Measurements from ENCODE around the gene SH3PXD2B. TPM values are rescaled to one million over a fixed set of nuclear protein-coding genes. Genes with fewer than 3 reads are reported as not detected.

SH3PXD2B gene
- total RNA-seq, 1 experiment from 2014 or later = 64.1 TPM

- no peak for TF ChIP-seq ZNF263 (CRISPR knock-in tag; IDR thresholded peaks at IDR 0.05; ENCODE audit: low read depth)
Observed at GRCh38 chr5:172322028-172322965, 132.0 kb downstream of the SH3PXD2B start (continued).

- no peaks in the 10 kb centered on the region for H3K36me3 Mint-ChIP-seq
- no peaks in the 10 kb centered on the region for H3K27me3 Mint-ChIP-seq (ENCODE audit: low read depth)
- peaks cover 5% of the 10 kb centered on the region; the same call in 1 of the 2 replicates for H3K9me3 Mint-ChIP-seq
- TF ChIP-seq KAT7 (CRISPR knock-in tag; IDR thresholded peaks at IDR 0.05; ENCODE audit: borderline replicate concordance) (no peak), TEAD4 (CRISPR knock-in tag; IDR thresholded peaks at IDR 0.05) (no peak), SP1 (CRISPR knock-in tag; conservative IDR thresholded peaks at IDR 0.05) (no peak), EMX1 (CRISPR knock-in tag; IDR thresholded peaks at IDR 0.05) (no peak), MYBL2 (CRISPR knock-in tag; IDR thresholded peaks at IDR 0.05) (no peak), MXD4 (CRISPR knock-in tag; IDR thresholded peaks at IDR 0.05; ENCODE audit: borderline replicate concordance) (no peak), ATF1 (CRISPR knock-in tag; IDR thresholded peaks at IDR 0.05) (no peak), ELF4 (CRISPR knock-in tag; IDR thresholded peaks at IDR 0.05; ENCODE audit: low read depth) (no peak), ZNF423 (CRISPR knock-in tag; IDR thresholded peaks at IDR 0.05) (no peak), ZNF219 (CRISPR knock-in tag; IDR thresholded peaks at IDR 0.05; ENCODE audit: borderline replicate concordance) (no peak)
- TF ChIP-seq, protein P1, sequence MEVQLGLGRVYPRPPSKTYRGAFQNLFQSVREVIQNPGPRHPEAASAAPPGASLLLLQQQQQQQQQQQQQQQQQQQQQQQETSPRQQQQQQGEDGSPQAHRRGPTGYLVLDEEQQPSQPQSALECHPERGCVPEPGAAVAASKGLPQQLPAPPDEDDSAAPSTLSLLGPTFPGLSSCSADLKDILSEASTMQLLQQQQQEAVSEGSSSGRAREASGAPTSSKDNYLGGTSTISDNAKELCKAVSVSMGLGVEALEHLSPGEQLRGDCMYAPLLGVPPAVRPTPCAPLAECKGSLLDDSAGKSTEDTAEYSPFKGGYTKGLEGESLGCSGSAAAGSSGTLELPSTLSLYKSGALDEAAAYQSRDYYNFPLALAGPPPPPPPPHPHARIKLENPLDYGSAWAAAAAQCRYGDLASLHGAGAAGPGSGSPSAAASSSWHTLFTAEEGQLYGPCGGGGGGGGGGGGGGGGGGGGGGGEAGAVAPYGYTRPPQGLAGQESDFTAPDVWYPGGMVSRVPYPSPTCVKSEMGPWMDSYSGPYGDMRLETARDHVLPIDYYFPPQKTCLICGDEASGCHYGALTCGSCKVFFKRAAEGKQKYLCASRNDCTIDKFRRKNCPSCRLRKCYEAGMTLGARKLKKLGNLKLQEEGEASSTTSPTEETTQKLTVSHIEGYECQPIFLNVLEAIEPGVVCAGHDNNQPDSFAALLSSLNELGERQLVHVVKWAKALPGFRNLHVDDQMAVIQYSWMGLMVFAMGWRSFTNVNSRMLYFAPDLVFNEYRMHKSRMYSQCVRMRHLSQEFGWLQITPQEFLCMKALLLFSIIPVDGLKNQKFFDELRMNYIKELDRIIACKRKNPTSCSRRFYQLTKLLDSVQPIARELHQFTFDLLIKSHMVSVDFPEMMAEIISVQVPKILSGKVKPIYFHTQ (CRISPR knock-in tag; IDR thresholded peaks at IDR 0.05) = no peak
- TF ChIP-seq, protein P2, sequence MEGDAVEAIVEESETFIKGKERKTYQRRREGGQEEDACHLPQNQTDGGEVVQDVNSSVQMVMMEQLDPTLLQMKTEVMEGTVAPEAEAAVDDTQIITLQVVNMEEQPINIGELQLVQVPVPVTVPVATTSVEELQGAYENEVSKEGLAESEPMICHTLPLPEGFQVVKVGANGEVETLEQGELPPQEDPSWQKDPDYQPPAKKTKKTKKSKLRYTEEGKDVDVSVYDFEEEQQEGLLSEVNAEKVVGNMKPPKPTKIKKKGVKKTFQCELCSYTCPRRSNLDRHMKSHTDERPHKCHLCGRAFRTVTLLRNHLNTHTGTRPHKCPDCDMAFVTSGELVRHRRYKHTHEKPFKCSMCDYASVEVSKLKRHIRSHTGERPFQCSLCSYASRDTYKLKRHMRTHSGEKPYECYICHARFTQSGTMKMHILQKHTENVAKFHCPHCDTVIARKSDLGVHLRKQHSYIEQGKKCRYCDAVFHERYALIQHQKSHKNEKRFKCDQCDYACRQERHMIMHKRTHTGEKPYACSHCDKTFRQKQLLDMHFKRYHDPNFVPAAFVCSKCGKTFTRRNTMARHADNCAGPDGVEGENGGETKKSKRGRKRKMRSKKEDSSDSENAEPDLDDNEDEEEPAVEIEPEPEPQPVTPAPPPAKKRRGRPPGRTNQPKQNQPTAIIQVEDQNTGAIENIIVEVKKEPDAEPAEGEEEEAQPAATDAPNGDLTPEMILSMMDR (IDR thresholded peaks at IDR 0.05) = no peak
- TF ChIP-seq, protein P3, sequence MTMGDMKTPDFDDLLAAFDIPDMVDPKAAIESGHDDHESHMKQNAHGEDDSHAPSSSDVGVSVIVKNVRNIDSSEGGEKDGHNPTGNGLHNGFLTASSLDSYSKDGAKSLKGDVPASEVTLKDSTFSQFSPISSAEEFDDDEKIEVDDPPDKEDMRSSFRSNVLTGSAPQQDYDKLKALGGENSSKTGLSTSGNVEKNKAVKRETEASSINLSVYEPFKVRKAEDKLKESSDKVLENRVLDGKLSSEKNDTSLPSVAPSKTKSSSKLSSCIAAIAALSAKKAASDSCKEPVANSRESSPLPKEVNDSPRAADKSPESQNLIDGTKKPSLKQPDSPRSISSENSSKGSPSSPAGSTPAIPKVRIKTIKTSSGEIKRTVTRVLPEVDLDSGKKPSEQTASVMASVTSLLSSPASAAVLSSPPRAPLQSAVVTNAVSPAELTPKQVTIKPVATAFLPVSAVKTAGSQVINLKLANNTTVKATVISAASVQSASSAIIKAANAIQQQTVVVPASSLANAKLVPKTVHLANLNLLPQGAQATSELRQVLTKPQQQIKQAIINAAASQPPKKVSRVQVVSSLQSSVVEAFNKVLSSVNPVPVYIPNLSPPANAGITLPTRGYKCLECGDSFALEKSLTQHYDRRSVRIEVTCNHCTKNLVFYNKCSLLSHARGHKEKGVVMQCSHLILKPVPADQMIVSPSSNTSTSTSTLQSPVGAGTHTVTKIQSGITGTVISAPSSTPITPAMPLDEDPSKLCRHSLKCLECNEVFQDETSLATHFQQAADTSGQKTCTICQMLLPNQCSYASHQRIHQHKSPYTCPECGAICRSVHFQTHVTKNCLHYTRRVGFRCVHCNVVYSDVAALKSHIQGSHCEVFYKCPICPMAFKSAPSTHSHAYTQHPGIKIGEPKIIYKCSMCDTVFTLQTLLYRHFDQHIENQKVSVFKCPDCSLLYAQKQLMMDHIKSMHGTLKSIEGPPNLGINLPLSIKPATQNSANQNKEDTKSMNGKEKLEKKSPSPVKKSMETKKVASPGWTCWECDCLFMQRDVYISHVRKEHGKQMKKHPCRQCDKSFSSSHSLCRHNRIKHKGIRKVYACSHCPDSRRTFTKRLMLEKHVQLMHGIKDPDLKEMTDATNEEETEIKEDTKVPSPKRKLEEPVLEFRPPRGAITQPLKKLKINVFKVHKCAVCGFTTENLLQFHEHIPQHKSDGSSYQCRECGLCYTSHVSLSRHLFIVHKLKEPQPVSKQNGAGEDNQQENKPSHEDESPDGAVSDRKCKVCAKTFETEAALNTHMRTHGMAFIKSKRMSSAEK (CRISPR knock-in tag; IDR thresholded peaks at IDR 0.05; ENCODE audit: borderline replicate concordance) = no peak
- TF ChIP-seq, protein P4, sequence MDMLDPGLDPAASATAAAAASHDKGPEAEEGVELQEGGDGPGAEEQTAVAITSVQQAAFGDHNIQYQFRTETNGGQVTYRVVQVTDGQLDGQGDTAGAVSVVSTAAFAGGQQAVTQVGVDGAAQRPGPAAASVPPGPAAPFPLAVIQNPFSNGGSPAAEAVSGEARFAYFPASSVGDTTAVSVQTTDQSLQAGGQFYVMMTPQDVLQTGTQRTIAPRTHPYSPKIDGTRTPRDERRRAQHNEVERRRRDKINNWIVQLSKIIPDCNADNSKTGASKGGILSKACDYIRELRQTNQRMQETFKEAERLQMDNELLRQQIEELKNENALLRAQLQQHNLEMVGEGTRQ (CRISPR knock-in tag; IDR thresholded peaks at IDR 0.05) = no peak
- CTCF ChIA-PET = interaction anchor here (1.3 kb wide), 1 partner anchor 12 kb away, joined by 4 read pairs; no protein-coding TSS in a partner anchor
- ATAC-seq = no peak
- POLR2A ChIA-PET = interaction anchor here (0.6 kb wide), 1 partner anchor 898 kb away, joined by 3 read pairs; no protein-coding TSS in a partner anchor
- H3K4me3 Mint-ChIP-seq = no peak overlapping the region
- no peak overlapping the region for H3K27ac Mint-ChIP-seq
- no peak for DNase-seq (ENCODE audit: low spot score)
- H3K4me1 Mint-ChIP-seq = 0 out of 2 replicates have a peak, but pooled peaks cover 2% of the 10 kb centered on the region
Observed at GRCh38 chr5:172321593-172321992, 132.7 kb downstream of the SH3PXD2B start.
